IPS-20b (cell line): ENCODE results near the gene ENPP3.
A peak's percentile ranks its signal among the peaks of the same experiment; 100 is the strongest.
"Not testable (repeated sequence)": the region's sequence is repeated elsewhere in the genome, so short reads cannot be mapped to it uniquely, and the experiment has no call there.

Experiments used
- H3K27ac ChIP-seq: one replicate; pipeline ENCODE4 v1.5.1; 2013; ENCODE audit warnings: low read length
- H3K27me3 ChIP-seq: 2 replicates; pipeline ENCODE4 v1.6.1; 2013; ENCODE audit warnings: mild to moderate bottlenecking, low read length, inconsistent platforms; ENCODE audit not compliant: insufficient read depth
- H3K36me3 ChIP-seq: 2 replicates; pipeline ENCODE4 v1.6.1; 2013; ENCODE audit warnings: low read depth, mild to moderate bottlenecking, inconsistent platforms, low read length, moderate library complexity; ENCODE audit not compliant: insufficient read depth
- H3K4me1 ChIP-seq: 2 replicates; pipeline ENCODE4 v1.6.1; 2013; ENCODE audit warnings: mild to moderate bottlenecking, control low read depth, inconsistent platforms, low read length, moderate library complexity; ENCODE audit not compliant: insufficient read depth
- H3K4me3 ChIP-seq: 2 replicates; pipeline ENCODE4 v1.5.1; 2013; ENCODE audit warnings: mild to moderate bottlenecking, low read length, inconsistent platforms
- H3K9ac ChIP-seq: 2 replicates; pipeline ENCODE4 v1.6.1; 2013; ENCODE audit warnings: low read depth, mild to moderate bottlenecking, inconsistent platforms, low read length, moderate library complexity
- H3K9me3 ChIP-seq: 2 replicates; pipeline ENCODE4 v1.6.1; 2013; ENCODE audit warnings: mild to moderate bottlenecking, low read depth, low read length, inconsistent platforms; ENCODE audit not compliant: insufficient read depth

Gene ENPP3

DNA sequence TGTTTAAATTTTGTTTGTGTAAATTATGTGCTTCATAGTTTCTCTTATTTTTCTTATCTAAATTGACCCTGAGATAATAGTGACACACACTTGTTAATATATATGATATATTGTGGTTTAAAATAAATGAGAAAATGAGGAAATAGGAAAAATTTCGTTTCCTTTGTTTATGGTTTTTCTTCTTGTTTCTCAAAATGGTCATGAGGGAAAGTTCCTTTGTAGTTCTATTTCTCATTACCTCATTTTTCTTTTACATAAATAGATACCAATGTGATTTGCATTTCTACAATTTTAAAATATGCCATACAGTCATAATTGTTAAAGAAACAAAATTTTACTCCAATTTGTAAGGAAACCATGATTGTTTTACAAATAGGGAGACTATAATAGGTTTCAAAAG is 54.9 kb downstream of the ENPP3 start:
- no peak overlapping the region for H3K27ac ChIP-seq
- no peaks in the 10 kb centered on the region for H3K27me3 ChIP-seq
- H3K9me3 ChIP-seq: no peaks in the 10 kb centered on the region
- H3K9ac ChIP-seq: no peak overlapping the region
- H3K4me1 ChIP-seq: peaks cover 18% of the 10 kb centered on the region
- no peaks in the 10 kb centered on the region for H3K36me3 ChIP-seq
- H3K4me3 ChIP-seq: no peak overlapping the region

DNA sequence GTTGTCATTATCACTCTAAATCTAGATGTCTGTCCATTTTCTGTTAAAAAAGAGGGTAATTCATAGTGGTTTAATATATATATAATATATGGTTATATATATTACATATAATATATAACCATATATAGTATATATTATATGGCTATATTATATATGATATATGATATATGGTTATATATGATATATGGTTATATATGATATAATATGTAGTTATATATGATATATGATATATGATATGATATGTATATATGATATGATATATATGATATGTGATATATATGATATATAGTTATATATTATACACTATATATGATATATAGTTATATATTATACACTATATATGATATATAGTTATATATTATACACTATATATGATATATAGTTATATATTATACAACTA is 55.5 kb downstream of the ENPP3 start:
- Histone ChIP-seq H3K9ac (no peak overlapping the region), H3K27me3 (no peaks in the 10 kb centered on the region), H3K4me1 (peaks cover 18% of the 10 kb centered on the region), H3K27ac (no peak overlapping the region), H3K9me3 (no peaks in the 10 kb centered on the region), H3K4me3 (no peak overlapping the region), H3K36me3 (no peaks in the 10 kb centered on the region)

DNA sequence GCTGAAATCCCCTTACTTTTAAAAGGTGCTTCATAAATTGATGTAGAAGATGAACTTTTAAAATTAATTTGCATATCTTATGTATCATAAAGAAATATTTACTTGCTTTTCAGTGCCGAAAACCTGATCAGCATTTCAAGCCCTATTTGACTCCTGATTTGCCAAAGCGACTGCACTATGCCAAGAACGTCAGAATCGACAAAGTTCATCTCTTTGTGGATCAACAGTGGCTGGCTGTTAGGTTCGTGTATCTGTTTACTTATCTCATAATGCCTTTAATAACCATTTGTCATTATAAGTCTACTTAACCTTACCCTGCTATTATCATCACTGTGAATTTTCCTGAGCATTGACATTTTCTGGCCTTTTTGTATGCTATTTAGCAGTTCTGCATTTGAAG is 56.3 kb downstream of the ENPP3 start:
- Histone ChIP-seq H3K27ac (no peak overlapping the region), H3K9me3 (no peaks in the 10 kb centered on the region), H3K4me3 (0 out of 2 replicates have a peak overlapping the region, but pooled peaks have one; percentile 29), H3K4me1 (peaks cover 13% of the 10 kb centered on the region), H3K9ac (no peak overlapping the region), H3K36me3 (no peaks in the 10 kb centered on the region), H3K27me3 (no peaks in the 10 kb centered on the region)

DNA sequence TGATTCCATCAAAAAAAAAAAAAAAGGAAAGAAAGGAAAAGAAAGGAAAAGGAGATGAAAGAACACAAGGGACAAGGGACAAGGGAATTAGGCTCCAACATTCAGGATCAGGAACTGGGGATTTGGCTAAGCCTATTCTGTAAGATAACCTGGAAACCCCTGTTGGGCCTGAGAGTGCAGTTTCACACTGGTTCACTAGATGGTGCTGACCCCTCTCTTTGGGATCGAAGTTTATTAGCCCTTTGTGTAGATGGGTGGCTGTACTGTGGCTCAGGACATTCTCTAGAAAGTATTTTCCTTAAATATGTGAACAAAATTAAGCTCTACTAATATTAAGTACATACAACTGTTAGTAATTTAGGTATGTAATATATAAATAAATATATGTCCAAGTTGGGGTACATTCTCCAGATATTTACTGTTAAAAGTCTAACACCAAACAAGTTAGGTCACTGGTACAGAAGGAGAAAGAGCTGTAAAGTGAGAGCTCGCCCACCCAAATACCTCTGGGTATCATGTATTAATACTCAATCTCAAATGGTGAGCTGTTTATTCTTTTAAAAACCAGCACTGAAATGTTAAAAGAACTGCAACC is 57.8 kb downstream of the ENPP3 start:
- no peak overlapping the region for H3K9ac ChIP-seq

DNA sequence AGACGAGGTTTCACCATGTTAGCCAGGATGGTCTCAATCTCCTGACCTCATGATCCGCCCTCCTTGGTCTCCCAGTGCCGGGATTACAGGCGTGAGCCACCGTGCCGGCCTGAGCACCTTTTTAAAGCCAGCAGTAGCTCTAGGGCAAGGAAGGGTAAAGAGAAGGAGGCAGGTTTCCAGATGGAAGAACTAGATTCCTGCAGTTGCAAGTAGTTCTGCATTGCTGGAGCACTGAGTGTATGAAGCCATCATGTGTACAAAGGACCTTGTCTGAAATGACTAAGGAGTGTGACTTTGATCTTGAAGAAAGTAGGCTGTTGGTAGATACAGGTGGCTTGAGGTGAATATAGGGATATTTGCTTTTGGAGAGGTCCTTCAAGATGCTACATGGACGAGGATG is 59.9 kb downstream of the ENPP3 start:
- Histone ChIP-seq H3K9ac (no peak overlapping the region), H3K9me3 (no peaks in the 10 kb centered on the region), H3K4me1 (peaks cover 13% of the 10 kb centered on the region), H3K4me3 (no peak overlapping the region), H3K27me3 (no peaks in the 10 kb centered on the region), H3K27ac (no peak overlapping the region), H3K36me3 (no peaks in the 10 kb centered on the region)

More for the DNA sequence above, 57.8 kb downstream of the ENPP3 start:
- peaks cover 13% of the 10 kb centered on the region for H3K4me1 ChIP-seq
- no peak overlapping the region for H3K27ac ChIP-seq
- H3K9me3 ChIP-seq: no peaks in the 10 kb centered on the region
- H3K27me3 ChIP-seq: no peaks in the 10 kb centered on the region
- H3K36me3 ChIP-seq: no peaks in the 10 kb centered on the region
- H3K4me3 ChIP-seq: no peak overlapping the region

DNA sequence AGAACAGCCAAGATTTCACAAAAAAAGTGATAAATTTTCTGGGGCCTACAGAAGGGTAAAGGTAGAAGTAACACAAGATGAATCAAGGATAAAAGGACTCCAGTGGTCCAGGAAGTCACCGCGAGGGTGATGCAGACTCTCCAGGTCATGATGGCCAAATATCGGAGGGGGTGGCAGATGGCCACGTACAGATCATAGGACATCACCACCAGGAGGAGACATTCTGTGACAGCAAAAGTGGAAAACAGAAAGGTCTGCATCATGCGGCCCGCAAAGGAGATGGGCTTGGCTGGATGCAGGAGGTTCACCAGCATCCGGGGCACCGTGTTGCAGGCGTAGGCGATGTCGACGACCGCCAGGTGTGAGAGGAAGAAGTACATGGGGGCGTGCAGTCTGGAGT is 63.7 kb downstream of the ENPP3 start:
- not testable (repeated sequence) for H3K4me1 ChIP-seq, H3K9ac ChIP-seq, H3K36me3 ChIP-seq, H3K9me3 ChIP-seq, H3K27me3 ChIP-seq, H3K27ac ChIP-seq, H3K4me3 ChIP-seq

DNA sequence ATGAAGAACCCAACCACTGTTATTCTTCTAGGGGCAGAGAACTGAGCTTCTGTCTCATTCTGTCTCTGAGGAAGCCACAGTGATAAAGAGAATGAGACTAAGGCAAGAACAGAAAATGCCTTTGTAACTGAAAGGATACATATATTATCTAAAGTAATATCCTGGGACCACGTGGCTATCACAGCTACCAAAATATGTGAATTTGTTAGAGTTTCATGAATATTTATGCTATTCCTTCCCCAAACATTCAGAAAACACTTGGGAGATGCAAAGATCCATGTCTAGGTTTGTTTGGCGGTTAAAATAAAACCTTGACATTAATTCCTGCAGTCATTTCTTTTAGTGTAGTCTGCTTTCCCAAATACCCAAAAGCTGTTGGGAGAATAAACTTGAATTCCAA is 66.8 kb downstream of the ENPP3 start:
- not testable (repeated sequence) for H3K4me3 ChIP-seq, H3K9ac ChIP-seq, H3K27me3 ChIP-seq, H3K4me1 ChIP-seq, H3K27ac ChIP-seq, H3K9me3 ChIP-seq, H3K36me3 ChIP-seq

DNA sequence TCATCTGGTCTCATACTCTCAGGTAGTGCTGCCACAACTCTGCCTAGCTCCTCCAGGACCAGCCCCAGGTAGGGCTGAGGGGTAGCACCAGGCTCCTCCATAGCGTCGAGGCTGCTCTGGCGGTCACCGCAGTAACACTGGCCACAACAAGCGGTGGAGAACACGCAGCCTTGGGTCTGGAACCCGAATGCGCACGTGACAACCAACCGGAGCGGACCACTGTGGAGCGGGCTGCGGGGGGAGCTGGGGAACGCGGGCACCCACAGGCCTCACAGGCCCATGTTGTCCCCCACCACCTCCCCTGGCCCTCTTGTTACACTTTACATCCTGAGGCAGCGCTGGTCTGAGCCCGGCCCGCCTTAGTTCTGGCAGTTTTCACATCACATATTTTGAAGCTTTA is 73.8 kb downstream of the ENPP3 start, which contains the start of gene CTAGE9:
TSS of gene CTAGE9 (minus strand) at position 101 of the 400 bp plus-strand sequence. CDS start at position 101, 0 bp downstream.
- not testable (repeated sequence) for H3K36me3 ChIP-seq, H3K27me3 ChIP-seq, H3K9me3 ChIP-seq, H3K4me1 ChIP-seq, H3K27ac ChIP-seq, H3K4me3 ChIP-seq, H3K9ac ChIP-seq

DNA sequence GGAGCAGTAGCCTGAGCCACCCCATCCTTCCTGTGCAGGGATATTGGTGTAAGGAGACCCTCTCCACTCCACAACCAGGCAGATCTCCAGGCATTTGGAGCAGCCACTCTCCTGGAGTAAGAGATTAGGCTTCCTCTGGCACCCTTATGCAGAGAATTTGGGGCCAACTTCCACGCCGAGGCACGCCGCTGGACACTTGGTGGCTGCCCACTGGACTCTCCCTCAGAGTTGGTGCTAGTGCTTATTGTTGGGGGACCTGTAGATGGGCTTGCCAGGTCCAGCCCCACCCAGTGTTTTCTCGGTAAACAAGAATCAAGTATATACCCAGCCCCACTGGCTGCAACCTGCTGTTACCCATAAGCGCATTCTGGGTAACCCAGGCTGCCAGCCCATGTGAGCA is 78.5 kb downstream of the ENPP3 start:
- not testable (repeated sequence) for H3K4me1 ChIP-seq, H3K27ac ChIP-seq, H3K4me3 ChIP-seq, H3K27me3 ChIP-seq, H3K36me3 ChIP-seq, H3K9ac ChIP-seq, H3K9me3 ChIP-seq

DNA sequence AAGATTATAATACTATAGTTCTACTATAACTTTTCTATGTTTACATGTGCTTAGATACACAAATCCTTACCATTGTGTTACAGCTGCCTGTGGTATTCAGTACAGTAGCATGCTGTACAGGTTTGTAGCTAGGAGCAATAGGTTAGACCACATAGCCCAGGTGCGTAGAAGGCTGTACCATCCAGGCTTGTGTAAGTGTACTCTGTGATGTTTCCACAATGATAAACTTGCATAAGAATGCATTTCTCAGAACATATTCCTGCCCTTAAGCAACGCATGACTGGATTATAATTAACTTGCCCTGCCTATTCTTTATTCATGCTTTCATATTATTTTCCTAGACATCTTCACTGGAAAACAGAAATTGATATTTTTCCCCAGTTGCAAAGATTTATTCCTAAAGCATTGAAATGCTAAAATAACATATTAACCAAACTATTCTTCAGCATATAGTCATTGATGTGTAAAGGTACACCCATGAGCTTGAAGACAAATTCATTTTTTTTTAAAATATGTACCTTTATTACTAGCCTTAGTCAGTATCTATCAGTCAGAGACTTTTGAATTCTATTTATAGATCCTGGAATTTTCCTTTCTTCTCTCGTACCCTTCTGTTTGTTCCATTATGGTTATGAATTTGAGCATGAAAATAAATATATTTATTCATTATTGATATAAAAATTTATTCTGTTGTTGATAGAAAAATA is 80.9 kb downstream of the ENPP3 start:
- Histone ChIP-seq H3K4me1 (no peaks in the 10 kb centered on the region), H3K4me3 (no peak overlapping the region), H3K27ac (no peak overlapping the region), H3K27me3 (peaks cover 9% of the 10 kb centered on the region; the same call in 1 of the 2 replicates), H3K9ac (no peak overlapping the region), H3K9me3 (no peaks in the 10 kb centered on the region), H3K36me3 (no peaks in the 10 kb centered on the region)

DNA sequence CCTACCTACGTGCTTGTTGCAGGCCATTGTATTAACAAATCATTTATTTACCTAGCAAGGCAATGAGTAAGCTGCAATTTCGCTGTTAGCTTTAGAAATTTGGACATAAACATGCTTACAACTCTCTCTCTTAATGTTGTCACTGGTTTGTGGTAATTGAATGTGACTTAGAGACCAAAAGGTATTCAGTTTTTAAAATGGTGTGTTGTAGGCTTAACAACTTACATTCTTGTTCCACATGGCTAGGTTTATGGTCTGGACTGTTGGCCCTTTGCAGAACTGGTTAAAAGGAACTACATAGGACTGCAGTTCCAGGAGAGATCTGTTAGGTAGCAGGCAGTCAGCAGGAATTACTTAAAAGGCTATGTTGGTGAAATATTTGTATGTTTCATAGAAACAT is 84.1 kb downstream of the ENPP3 start:
- H3K36me3 ChIP-seq: no peaks in the 10 kb centered on the region
- H3K9ac ChIP-seq: no peak overlapping the region
- H3K9me3 ChIP-seq: no peaks in the 10 kb centered on the region; the same call in 1 of the 2 replicates
- peaks cover 9% of the 10 kb centered on the region; the same call in 1 of the 2 replicates for H3K27me3 ChIP-seq
- no peak overlapping the region for H3K4me3 ChIP-seq
- no peak overlapping the region for H3K27ac ChIP-seq
- no peaks in the 10 kb centered on the region for H3K4me1 ChIP-seq

DNA sequence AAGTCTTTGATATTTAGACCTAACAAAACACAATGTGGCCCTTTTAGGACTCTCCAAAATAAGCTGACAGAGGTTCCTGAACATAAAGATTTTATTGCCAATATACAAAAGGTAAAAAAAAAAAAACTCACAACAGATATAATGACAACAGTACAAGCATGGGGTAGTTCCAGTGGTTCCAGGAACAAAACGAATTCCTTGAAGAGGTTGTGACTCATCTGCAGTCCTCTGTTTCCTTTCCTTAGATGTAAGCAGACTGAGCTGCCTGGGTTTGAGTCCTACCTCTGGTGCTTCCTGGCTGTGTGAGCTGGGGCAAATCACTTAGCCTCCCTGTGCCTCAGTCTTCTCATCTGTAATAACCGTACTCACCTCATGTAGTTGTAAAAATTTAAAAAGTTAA is 87.0 kb downstream of the ENPP3 start:
- Histone ChIP-seq H3K9ac (no peak overlapping the region), H3K4me1 (no peaks in the 10 kb centered on the region), H3K36me3 (no peaks in the 10 kb centered on the region), H3K4me3 (no peak overlapping the region), H3K27ac (no peak overlapping the region), H3K9me3 (no peaks in the 10 kb centered on the region; the same call in 1 of the 2 replicates), H3K27me3 (peaks cover 9% of the 10 kb centered on the region; the same call in 1 of the 2 replicates)
